ENCODE measurements around the gene FIBP.

FIBP gene

DNA sequence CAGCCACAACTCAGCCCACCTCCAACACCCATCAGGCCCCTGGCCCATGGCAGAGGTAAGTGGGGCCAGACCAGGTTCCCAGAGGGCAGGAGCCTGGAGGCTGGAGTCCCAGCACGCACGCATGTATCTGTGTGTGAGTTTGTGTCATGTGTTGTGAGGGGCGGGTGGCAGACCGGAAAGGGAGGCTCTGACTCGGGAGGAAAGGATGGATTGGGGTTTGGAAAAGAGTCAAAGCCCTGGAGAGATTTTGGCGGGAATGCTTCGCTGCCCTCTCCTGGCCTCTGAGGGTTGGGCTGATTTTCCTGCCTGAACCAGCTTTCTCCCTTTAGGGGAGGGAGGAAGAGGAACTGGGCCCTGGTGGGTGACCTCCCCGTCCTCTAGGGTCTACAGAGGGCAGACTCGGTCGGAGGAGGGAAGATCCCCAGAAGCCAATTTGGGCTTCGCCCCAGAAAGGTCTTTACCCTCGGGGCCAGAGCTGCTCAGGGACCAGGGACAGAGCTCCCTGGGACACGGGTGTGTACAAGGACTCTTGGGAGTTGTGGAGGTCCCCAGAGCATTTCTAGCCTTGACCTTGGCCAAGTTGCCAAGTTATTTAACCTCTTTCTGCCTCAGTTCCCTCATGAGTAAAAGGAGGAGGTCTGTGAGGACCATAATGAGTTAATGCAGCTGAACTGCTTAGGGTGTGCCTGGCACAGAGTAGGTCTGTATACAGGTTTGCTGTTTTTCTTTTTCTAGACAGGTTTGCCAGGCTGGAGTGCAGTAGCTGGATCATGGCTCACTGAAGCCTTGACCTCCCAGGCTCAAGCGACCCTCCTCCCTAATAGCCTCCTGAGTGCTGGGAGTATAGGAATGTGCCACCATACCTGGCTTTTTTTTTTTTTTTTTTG is 23.7 kb upstream of the FIBP start:
- TF ChIP-seq, protein P1, sequence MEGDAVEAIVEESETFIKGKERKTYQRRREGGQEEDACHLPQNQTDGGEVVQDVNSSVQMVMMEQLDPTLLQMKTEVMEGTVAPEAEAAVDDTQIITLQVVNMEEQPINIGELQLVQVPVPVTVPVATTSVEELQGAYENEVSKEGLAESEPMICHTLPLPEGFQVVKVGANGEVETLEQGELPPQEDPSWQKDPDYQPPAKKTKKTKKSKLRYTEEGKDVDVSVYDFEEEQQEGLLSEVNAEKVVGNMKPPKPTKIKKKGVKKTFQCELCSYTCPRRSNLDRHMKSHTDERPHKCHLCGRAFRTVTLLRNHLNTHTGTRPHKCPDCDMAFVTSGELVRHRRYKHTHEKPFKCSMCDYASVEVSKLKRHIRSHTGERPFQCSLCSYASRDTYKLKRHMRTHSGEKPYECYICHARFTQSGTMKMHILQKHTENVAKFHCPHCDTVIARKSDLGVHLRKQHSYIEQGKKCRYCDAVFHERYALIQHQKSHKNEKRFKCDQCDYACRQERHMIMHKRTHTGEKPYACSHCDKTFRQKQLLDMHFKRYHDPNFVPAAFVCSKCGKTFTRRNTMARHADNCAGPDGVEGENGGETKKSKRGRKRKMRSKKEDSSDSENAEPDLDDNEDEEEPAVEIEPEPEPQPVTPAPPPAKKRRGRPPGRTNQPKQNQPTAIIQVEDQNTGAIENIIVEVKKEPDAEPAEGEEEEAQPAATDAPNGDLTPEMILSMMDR (IDR thresholded peaks at IDR 0.05; ENCODE audit: borderline replicate concordance, extremely low read depth, low read length, poor library complexity, severe bottlenecking), result peak; percentile 46
- TF ChIP-seq EZH2 (IDR thresholded peaks at IDR 0.05; ENCODE audit: borderline replicate concordance, low read depth, low read length, severe bottlenecking), result no peak
- no peak overlapping the region for H3K4me2 ChIP-seq (ENCODE audit: insufficient read depth, low read length)
- H2AFZ ChIP-seq (ENCODE audit: low read depth, low read length), result no peak overlapping the region
- H3K27ac ChIP-seq (ENCODE audit: low read length), result no peak overlapping the region
- H3K9me3 ChIP-seq (ENCODE audit: insufficient read depth, low read length, severe bottlenecking), result no peaks in the 10 kb centered on the region
- peaks cover 2% of the 10 kb centered on the region; the same call in 1 of the 2 replicates for H4K20me1 ChIP-seq (ENCODE audit: insufficient read depth, low read length)
- no peak for ATAC-seq (ENCODE audit: insufficient read depth, low read depth)
- H3K27me3 ChIP-seq (ENCODE audit: insufficient read depth, low read length, poor library complexity), result peaks cover 3% of the 10 kb centered on the region
- no peak for DNase-seq
- H3K79me2 ChIP-seq (ENCODE audit: insufficient read depth, low read length), result peaks cover 4% of the 10 kb centered on the region
- H3K4me1 ChIP-seq (ENCODE audit: insufficient read depth, low read length), result peaks cover 10% of the 10 kb centered on the region
- peaks cover 4% of the 10 kb centered on the region; the same call in 1 of the 2 replicates for H3K36me3 ChIP-seq (ENCODE audit: insufficient read depth, low read length)
- H3K4me3 ChIP-seq (ENCODE audit: low read depth in 1 of 2, low read length in 2 of 2), result no peak overlapping the region
- no peak overlapping the region for H3K9ac ChIP-seq (ENCODE audit: low read depth, low read length)

DNA sequence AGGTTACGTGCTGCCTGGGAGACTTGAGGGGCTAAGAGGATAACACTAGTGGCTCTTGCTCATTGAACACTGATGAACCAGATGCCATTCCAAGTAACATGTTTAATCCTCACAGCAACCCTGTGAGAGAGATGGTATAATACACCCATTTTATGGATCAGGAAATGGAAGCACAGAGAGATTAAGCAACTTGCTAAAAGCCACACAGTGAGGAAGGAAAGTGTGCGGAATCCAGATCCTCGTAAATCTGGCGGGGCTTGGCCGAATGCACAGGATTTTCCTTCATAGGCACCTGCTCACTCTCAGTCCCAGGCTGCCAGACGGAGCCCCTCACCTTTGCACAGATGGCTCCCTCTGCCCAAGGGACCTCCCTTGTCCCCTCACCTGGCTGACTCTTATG is 19.6 kb upstream of the FIBP start:
- no peak overlapping the region for H3K4me3 ChIP-seq (ENCODE audit: low read depth in 1 of 2, low read length in 2 of 2)
- H3K4me2 ChIP-seq (ENCODE audit: insufficient read depth, low read length), result no peak overlapping the region
- H3K27ac ChIP-seq (ENCODE audit: low read length), result no peak overlapping the region
- no peaks in the 10 kb centered on the region for H3K79me2 ChIP-seq (ENCODE audit: insufficient read depth, low read length)
- no peaks in the 10 kb centered on the region for H3K9me3 ChIP-seq (ENCODE audit: insufficient read depth, low read length, severe bottlenecking)
- no peak overlapping the region for H3K9ac ChIP-seq (ENCODE audit: low read depth, low read length)
- peaks cover 8% of the 10 kb centered on the region for H3K27me3 ChIP-seq (ENCODE audit: insufficient read depth, low read length, poor library complexity)
- no peak for TF ChIP-seq EZH2 (IDR thresholded peaks at IDR 0.05; ENCODE audit: borderline replicate concordance, low read depth, low read length, severe bottlenecking)
- TF ChIP-seq, protein P1 (IDR thresholded peaks at IDR 0.05; ENCODE audit: borderline replicate concordance, extremely low read depth, low read length, poor library complexity, severe bottlenecking), result no peak
- peaks cover 6% of the 10 kb centered on the region for H3K4me1 ChIP-seq (ENCODE audit: insufficient read depth, low read length)
- no peak for ATAC-seq (ENCODE audit: insufficient read depth, low read depth)
- no peak for DNase-seq
- no peaks in the 10 kb centered on the region for H3K36me3 ChIP-seq (ENCODE audit: insufficient read depth, low read length)
- H4K20me1 ChIP-seq (ENCODE audit: insufficient read depth, low read length), result no peaks in the 10 kb centered on the region
- no peak overlapping the region for H2AFZ ChIP-seq (ENCODE audit: low read depth, low read length)

DNA sequence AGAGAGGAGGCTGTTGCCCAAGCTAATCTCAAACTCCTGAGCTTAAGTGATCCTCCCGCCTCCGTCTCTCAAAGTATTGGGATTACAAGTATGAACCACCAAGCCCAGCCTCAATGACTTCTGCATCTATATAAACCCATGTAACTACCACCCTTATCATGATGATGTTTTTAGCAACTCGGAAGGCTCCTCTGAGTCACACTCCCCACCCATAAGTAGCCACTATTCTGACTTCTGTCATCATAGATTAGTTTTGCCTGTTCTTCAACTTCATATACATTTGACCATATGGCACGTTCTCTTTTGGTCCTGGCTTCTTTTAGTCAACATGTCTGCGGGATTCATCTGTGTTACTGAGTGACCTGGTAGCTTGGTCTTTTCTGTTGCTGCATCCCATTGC is 18.3 kb upstream of the FIBP start:
- Histone ChIP-seq H3K27ac (ENCODE audit: low read length) (no peak overlapping the region), H3K9ac (ENCODE audit: low read depth, low read length) (no peak overlapping the region), H2AFZ (ENCODE audit: low read depth, low read length) (no peak overlapping the region), H3K79me2 (ENCODE audit: insufficient read depth, low read length) (no peaks in the 10 kb centered on the region), H3K9me3 (ENCODE audit: insufficient read depth, low read length, severe bottlenecking) (no peaks in the 10 kb centered on the region), H4K20me1 (ENCODE audit: insufficient read depth, low read length) (no peaks in the 10 kb centered on the region), H3K4me2 (ENCODE audit: insufficient read depth, low read length) (no peak overlapping the region), H3K4me3 (ENCODE audit: low read depth in 1 of 2, low read length in 2 of 2) (no peak overlapping the region), H3K36me3 (ENCODE audit: insufficient read depth, low read length) (no peaks in the 10 kb centered on the region), H3K27me3 (ENCODE audit: insufficient read depth, low read length, poor library complexity) (peaks cover 14% of the 10 kb centered on the region), H3K4me1 (ENCODE audit: insufficient read depth, low read length) (peaks cover 6% of the 10 kb centered on the region)
- no peak for TF ChIP-seq EZH2 (IDR thresholded peaks at IDR 0.05; ENCODE audit: borderline replicate concordance, low read depth, low read length, severe bottlenecking)
- TF ChIP-seq, protein P1 (IDR thresholded peaks at IDR 0.05; ENCODE audit: borderline replicate concordance, extremely low read depth, low read length, poor library complexity, severe bottlenecking), result no peak
- DNase-seq (no peak), ATAC-seq (ENCODE audit: insufficient read depth, low read depth) (no peak)
